ENCODE results near the gene BBC3. TPM values are rescaled to one million over a fixed set of nuclear protein-coding genes. Genes with fewer than 3 reads are reported as not detected.

Gene BBC3
- total RNA-seq, 1 donor from 2014 or later = 11.5 TPM

- TF ChIP-seq CTCF (IDR thresholded peaks at IDR 0.05) = no peak
- ChIA-PET POLR2A (interaction anchor here (0.6 to 6.0 kb wide), 6 partner anchors 16 to 99 kb away, joined by 6 to 156 read pairs (median 10); partner anchors contain the start of genes CCDC9 and INAFM1), CTCF (interaction anchor here (1.0 to 10.0 kb wide), 12 partner anchors 8 to 182 kb away, joined by 3 to 378 read pairs (median 10); partner anchors contain the start of genes CCDC9 and ZC3H4)
- H3K27ac Mint-ChIP-seq = peak overlapping the region; percentile 46
- peaks cover 9% of the 10 kb centered on the region for H3K4me1 Mint-ChIP-seq
- intact Hi-C loops (cut with micrococcal nuclease) = loop anchor here (1.0 to 2.0 kb wide), 3 partner anchors 17 to 61 kb away; no protein-coding TSS in a partner anchor
- H3K4me3 Mint-ChIP-seq = no peak overlapping the region
- DNase-seq (no peak), ATAC-seq (ENCODE audit: low read depth) (no peak)
- no peaks in the 10 kb centered on the region for H3K9me3 Mint-ChIP-seq
- H3K36me3 Mint-ChIP-seq (ENCODE audit: low read depth) = peaks cover 58% of the 10 kb centered on the region
- no peaks in the 10 kb centered on the region for H3K27me3 Mint-ChIP-seq
These were observed 21.4 kb downstream of the BBC3 start for GRCh38 chr19:47209319-47210179.

GRCh38 chr19:47203254-47203653 is 27.7 kb downstream of the BBC3 start:
- ChIA-PET CTCF (interaction anchor here (0.6 kb wide), 1 partner anchor 19 kb away, joined by 3 read pairs; no protein-coding TSS in a partner anchor), POLR2A (interaction anchor here (0.7 kb wide), 1 partner anchor 29 kb away, joined by 13 read pairs; no protein-coding TSS in a partner anchor)
- H3K27me3 Mint-ChIP-seq = no peaks in the 10 kb centered on the region
- no peak for DNase-seq
- H3K27ac Mint-ChIP-seq = no peak overlapping the region
- H3K4me3 Mint-ChIP-seq = no peak overlapping the region
- peaks cover 71% of the 10 kb centered on the region for H3K36me3 Mint-ChIP-seq (ENCODE audit: low read depth)
- H3K4me1 Mint-ChIP-seq = peaks cover 3% of the 10 kb centered on the region
- ATAC-seq (ENCODE audit: low read depth) = no peak
- intact Hi-C loops (cut with micrococcal nuclease) = no loop called here
- no peaks in the 10 kb centered on the region for H3K9me3 Mint-ChIP-seq
- TF ChIP-seq CTCF (IDR thresholded peaks at IDR 0.05) = no peak

- POLR2A ChIA-PET = interaction anchor here (0.6 to 3.0 kb wide), 4 partner anchors 13 to 429 kb away, joined by 6 to 24 read pairs (median 9); no protein-coding TSS in a partner anchor
- H3K4me1 Mint-ChIP-seq = peaks cover 3% of the 10 kb centered on the region
- peaks cover 61% of the 10 kb centered on the region for H3K36me3 Mint-ChIP-seq (ENCODE audit: low read depth)
- no peak for TF ChIP-seq CTCF (IDR thresholded peaks at IDR 0.05)
- H3K27ac Mint-ChIP-seq = no peak overlapping the region
- no peak overlapping the region for H3K4me3 Mint-ChIP-seq
- ATAC-seq (ENCODE audit: low read depth) (no peak), DNase-seq (no peak)
- no peaks in the 10 kb centered on the region for H3K9me3 Mint-ChIP-seq
- intact Hi-C loops (cut with micrococcal nuclease) = no loop called here
- CTCF ChIA-PET = interaction anchor here (0.9 to 2.6 kb wide), 4 partner anchors 10 to 50 kb away, joined by 3 to 13 read pairs (median 4); no protein-coding TSS in a partner anchor
- no peaks in the 10 kb centered on the region for H3K27me3 Mint-ChIP-seq
These were observed 30.5 kb downstream of the BBC3 start for GRCh38 chr19:47200530-47200929.

GRCh38 chr19:47197141-47197540 is 33.9 kb downstream of the BBC3 start:
- Mint-ChIP-seq H3K36me3 (ENCODE audit: low read depth) (peaks cover 44% of the 10 kb centered on the region), H3K9me3 (no peaks in the 10 kb centered on the region), H3K27ac (no peak overlapping the region), H3K27me3 (no peaks in the 10 kb centered on the region), H3K4me3 (no peak overlapping the region), H3K4me1 (peaks cover 3% of the 10 kb centered on the region)
- POLR2A ChIA-PET = no interaction called here
- CTCF ChIA-PET = interaction anchor here (0.8 kb wide), 1 partner anchor 14 kb away, joined by 4 read pairs; no protein-coding TSS in a partner anchor
- ATAC-seq (ENCODE audit: low read depth) = no peak
- DNase-seq = no peak
- no peak for TF ChIP-seq CTCF (IDR thresholded peaks at IDR 0.05)
- intact Hi-C loops (cut with micrococcal nuclease) = no loop called here

GRCh38 chr19:47195434-47195833 is 35.6 kb downstream of the BBC3 start:
- DNase-seq (no peak), ATAC-seq (ENCODE audit: low read depth) (no peak)
- POLR2A ChIA-PET = no interaction called here
- intact Hi-C loops (cut with micrococcal nuclease) = no loop called here
- no peak for TF ChIP-seq CTCF (IDR thresholded peaks at IDR 0.05)
- Mint-ChIP-seq H3K4me1 (no peaks in the 10 kb centered on the region), H3K27me3 (no peaks in the 10 kb centered on the region), H3K36me3 (ENCODE audit: low read depth) (peaks cover 47% of the 10 kb centered on the region), H3K9me3 (no peaks in the 10 kb centered on the region), H3K27ac (no peak overlapping the region), H3K4me3 (no peak overlapping the region)
- CTCF ChIA-PET = no interaction called here
